GM12872 (cell line): Measurements from ENCODE around the gene KCNIP1.

Experiments used
- CTCF ChIP-seq: IDR thresholded peaks from 3 replicates; pipeline ENCODE4 v1.5.1; 2011; ENCODE audit warnings: low read depth, mild to moderate bottlenecking, low read length, moderate library complexity; ENCODE audit not compliant: insufficient read depth

The KCNIP1 gene

GRCh38 chr5:170551076-170551475 lies 47.3 kb downstream of the KCNIP1 start:
- TF ChIP-seq CTCF: no peak

GRCh38 chr5:170551622-170552021 lies 47.8 kb downstream of the KCNIP1 start:
- no peak for TF ChIP-seq CTCF

- no peak for TF ChIP-seq CTCF
Measured at GRCh38 chr5:170552621-170553115, 48.8 kb downstream of the KCNIP1 start.

GRCh38 chr5:170553218-170553617 lies 49.4 kb downstream of the KCNIP1 start:
- TF ChIP-seq CTCF: no peak

DNA sequence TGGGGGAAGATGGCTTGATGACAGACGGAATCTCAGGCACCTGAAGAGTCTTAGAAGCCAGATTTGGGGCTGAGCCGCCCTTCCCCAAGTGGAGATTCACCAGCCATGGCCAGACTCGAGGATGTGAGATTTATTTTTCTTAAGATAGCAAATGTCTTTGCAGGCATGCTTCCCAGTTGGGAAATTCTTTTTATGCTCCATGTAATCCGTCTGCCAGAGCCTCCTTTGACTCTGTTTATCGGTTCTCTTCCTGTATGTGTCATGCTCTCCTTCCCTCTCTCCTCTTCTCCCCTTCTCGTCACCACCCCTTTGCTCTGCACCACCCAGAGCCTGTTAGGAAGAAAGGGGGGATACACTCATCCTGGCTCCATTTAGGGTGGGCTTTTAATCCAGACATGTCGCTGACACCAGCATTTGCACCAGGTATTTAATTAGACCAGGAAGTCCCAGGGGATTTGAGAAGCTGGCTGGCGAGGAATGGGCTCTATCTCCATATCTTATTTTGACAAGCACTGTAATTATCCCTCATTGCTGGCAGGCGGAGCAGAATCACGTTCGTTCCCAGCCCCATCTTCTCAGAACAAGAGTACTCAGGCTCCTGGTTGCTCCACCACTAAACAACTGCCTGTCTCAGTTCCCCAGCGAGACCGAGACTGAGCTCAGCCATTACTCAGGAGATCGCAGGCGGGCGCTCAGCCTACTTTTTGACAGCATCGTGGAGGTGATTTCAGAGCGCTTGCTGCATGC lies 50.9 kb downstream of the KCNIP1 start:
- TF ChIP-seq CTCF: no peak

DNA sequence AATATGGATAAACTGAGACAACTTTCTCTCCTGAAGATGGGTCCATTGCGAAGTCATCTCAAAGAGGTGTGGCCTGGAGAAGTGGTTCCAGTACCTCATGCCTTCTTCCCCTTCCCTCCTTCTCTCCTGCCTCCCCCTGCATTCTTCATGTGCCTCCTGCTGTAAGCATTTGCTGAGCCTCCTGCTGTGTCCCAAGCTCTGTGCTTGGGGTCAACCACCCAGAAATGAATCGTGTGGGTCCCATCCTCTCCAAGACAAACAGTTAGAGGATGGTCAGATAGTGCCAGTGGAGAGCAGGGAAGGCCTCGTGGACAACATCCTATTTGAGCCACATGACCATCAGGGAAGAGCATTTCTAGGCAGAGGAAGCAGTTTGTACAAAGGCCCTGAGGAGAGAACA lies 53.5 kb downstream of the KCNIP1 start:
- TF ChIP-seq CTCF: no peak

DNA sequence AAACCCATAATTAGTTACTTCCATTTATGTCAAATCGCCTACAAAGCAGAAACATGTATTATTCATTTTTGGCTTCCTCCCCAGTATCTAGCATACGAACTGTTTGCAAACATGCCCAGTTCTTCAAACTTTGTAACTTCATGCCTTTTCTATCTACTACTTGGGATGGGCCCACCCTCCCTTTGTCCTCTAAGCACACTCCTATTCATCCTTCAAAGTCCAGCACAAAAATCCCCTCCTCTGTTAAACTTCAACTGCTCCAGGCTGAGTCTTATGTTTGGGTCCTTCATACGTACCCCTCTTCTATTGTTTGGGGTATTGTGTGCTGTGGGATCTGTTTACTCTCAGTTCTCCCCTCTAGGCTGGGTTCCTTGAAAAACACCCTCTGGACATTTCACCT lies 55.5 kb downstream of the KCNIP1 start:
- TF ChIP-seq CTCF: no peak

- TF ChIP-seq CTCF: no peak
Measured at GRCh38 chr5:170560938-170561337, 57.1 kb downstream of the KCNIP1 start.
